C4-2B (cell line): ENCODE results near the gene UGT3A2.

ENCODE experiments used
- ZFX ChIP-seq: fragments of 450-650 bp; IDR thresholded peaks from 2 replicates; pipeline ENCODE4 v1.6.1; 2017
- TF ChIP-seq, protein P1 (sequence below): fragments of 450-650 bp; conservative IDR thresholded peaks from 2 replicates; pipeline ENCODE4 v1.5.1; 2017; ENCODE audit warnings: mild to moderate bottlenecking

DNA sequence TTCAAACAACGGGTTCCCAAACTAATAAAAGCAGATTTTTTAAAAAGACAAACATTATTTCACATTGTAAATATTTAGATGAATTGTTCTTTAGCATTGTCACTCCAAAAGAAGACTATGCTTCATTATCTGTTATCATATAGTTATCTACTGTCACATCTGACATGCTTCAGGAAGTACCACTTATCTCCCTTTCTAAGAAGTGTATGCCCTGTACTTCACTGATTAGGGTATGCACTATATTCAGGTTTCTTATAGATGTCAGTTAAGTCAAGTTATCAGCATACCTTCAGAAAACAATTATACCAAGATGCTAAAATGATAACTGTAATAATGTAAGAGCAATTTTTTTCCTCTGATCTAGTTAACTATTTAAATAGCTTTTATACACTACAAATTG lies 44.6 kb upstream of the UGT3A2 start:
- TF ChIP-seq, protein P1, sequence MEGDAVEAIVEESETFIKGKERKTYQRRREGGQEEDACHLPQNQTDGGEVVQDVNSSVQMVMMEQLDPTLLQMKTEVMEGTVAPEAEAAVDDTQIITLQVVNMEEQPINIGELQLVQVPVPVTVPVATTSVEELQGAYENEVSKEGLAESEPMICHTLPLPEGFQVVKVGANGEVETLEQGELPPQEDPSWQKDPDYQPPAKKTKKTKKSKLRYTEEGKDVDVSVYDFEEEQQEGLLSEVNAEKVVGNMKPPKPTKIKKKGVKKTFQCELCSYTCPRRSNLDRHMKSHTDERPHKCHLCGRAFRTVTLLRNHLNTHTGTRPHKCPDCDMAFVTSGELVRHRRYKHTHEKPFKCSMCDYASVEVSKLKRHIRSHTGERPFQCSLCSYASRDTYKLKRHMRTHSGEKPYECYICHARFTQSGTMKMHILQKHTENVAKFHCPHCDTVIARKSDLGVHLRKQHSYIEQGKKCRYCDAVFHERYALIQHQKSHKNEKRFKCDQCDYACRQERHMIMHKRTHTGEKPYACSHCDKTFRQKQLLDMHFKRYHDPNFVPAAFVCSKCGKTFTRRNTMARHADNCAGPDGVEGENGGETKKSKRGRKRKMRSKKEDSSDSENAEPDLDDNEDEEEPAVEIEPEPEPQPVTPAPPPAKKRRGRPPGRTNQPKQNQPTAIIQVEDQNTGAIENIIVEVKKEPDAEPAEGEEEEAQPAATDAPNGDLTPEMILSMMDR: no peak
- no peak for TF ChIP-seq ZFX
